ENCODE results near the gene GRIN2D.
A peak's percentile ranks its signal among the peaks of the same experiment; 100 is the strongest.

GRIN2D gene

GRCh38 chr19:48393559-48394330, at the start of gene GRIN2D:
Gene GRIN2D, plus strand, starts transcription at chr19:48393668. Its CDS starts 4,725 bp downstream, at chr19:48398393.
- DNase-seq (ENCODE audit: low read depth) = no peak

DNA sequence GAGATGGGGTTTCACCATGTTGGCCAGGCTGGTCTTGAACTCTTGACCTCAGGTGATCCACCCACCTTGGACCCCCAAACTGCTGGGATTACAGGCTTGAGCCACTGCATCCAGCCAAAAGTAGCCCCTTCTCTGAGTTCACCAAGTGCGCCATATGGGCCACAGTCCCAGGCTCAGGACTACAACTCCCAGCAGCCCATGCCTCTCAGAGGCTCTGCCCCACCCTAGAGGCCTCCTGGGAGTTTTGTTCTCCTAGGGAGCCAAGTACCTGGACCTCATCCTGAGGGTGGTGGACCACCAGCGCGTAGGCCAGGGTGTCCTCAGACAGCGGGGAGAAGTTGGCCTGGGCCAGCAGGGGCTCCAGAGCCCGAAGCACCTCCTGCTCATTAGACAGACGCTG, 48.6 kb upstream of the GRIN2D start:
- no peak for DNase-seq (ENCODE audit: low read depth)

- no peak for DNase-seq (ENCODE audit: low read depth)
These were observed 47.3 kb upstream of the GRIN2D start for GRCh38 chr19:48346191-48346590.

DNA sequence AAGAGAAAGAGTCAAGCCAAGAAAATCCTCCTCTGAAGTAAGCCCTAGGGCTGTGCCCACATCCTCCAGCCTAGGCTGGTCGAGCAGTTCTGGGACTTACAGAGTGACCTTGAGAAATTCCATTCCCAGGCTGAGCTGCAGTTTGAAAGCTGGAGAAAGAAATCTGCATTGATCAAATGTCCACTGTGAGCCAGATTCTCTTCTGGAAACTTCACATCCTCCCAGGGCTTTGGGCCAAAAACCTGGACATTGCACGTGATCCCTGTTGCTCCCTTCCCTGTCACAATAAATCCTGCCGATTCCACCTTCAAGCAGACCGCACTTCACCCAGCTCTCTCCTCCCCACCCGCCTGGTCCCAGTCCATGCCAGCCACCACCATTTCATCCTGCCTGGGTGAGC, 45.4 kb upstream of the GRIN2D start:
- DNase-seq (ENCODE audit: low read depth) = no peak

DNA sequence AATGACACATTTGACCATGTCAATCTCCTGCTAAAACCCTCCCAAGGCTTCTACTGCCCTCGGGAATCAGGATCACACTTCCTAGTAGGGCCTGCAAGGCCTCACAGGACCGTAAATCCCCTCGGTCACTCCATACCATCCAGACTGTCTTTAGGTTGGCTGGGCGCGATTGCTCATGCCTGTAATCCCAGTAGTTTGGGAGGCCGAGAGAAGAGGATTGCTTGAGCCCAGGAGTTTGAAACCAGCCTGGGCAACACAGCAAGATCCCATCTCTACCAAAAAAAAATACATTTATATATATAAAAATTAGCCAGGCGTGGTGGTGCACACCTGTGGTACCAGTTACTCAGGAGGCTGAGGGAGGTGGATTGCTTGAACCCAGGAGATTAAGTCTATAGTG, 44.7 kb upstream of the GRIN2D start:
- no peak for DNase-seq (ENCODE audit: low read depth)

DNA sequence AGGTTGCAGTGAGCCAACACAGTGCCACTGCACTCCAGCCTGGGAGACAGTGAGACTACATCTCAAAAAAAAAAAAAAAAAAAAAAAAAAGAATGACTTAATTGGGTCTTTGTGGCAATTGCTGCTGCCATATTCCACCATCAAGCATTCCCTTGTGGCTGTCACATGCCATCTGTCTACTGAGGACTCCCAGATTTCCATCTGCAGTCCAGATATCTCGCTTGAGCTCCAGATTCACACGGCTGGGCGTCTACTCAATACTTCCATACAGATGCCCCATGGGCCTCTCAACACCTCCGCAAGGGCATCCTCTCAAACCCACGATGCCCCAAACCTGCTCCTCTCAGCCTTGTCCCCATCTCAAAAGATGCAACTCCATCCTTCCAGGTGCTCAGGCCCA, 42.6 kb upstream of the GRIN2D start:
- DNase-seq (ENCODE audit: low read depth) = no peak

DNA sequence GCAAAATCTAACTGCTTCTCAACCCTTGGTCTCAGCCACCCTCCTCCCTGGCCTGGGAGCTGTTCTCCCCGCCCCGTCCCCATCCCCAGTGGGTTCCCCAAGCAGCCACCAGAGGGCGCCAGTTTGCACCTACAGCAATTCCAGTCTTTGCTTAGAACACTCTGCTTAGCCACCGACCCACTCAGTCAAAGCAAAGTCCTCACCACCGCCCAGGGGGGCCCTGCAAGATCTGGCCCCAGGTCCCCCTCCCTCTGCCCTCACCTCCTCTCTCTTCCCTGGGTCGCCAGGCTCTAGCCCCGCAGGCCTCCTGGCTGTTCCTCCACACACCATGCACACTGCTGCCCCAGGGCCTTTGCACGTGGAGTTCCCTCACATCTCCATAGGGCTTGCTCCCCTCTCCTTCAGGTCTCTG, 42.1 kb upstream of the GRIN2D start:
- no peak for DNase-seq (ENCODE audit: low read depth)

GRCh38 chr19:48353677-48354076, 39.8 kb upstream of the GRIN2D start:
- no peak for DNase-seq (ENCODE audit: low read depth)

GRCh38 chr19:48354332-48354992, 39.0 kb upstream of the GRIN2D start:
- DNase-seq (ENCODE audit: low read depth) = no peak

DNA sequence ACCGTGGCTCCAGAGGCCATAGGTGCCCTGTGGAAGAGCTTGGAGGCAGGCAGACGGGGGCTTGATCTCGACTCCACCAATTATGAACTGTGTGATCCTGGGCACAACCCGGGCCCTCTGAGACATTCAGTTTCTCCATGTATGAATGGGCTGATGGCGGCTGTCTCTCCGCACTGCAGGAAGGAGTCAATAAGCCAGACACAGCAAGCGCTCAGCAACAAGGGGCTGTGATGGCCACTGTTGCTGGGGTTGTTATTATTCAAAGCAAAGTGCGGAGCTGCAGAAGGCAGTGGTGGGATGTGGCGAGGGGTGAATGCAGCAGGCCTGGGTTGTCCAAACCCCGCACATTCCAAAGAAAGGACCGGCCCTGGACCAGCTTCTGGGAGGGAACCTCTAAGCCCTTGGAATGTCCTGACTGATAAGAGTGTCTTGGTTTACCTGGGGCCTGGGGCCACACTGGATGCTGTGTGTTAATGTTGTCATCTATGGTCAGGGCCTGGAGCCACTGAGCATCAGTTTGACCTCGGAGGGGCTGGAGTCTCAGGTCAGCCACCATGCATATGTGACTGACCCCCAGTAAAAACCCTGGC, 38.0 kb upstream of the GRIN2D start:
- DNase-seq (ENCODE audit: low read depth) = no peak

DNA sequence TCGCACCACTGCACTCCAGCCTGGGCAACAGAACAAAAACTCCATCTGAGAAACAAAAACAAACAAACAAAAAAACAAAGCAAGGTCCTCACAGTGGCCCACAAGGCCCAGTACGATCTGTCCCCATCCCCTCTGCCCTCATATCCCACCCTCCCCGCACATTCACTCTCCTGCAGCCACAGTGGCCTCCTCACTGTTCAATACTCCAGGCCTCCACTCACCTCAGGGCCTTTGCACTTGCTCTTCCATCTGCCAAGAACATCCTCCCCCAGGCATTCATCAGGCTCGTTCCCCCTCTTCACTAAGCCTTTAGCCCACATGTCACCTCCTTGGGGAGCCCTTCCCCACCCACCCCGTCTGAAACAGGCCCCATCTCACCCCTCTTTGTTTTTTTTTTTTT, 34.3 kb upstream of the GRIN2D start:
- DNase-seq (ENCODE audit: low read depth) = no peak

DNA sequence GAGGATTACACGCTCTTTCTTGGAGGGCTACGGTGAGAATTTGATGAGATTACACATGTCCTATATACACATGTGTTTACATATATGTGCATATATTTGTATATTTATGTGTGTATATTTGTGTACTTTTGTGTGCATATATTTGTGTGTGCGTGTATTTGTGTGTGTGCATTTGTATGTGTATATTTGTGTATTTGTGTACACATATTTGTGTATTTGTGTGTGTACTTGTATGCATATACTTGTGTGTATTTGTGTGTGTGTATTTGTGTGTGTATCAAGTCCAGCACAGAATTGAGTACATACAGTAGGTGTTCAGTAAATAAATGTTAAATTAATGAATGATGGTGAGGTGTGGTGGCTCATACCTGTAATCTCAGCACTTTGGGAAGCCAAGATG, 31.6 kb upstream of the GRIN2D start:
- DNase-seq (ENCODE audit: low read depth) = no peak

- DNase-seq (ENCODE audit: low read depth) = peak; percentile 84
These were observed 30.6 kb upstream of the GRIN2D start for GRCh38 chr19:48362716-48363499.

DNA sequence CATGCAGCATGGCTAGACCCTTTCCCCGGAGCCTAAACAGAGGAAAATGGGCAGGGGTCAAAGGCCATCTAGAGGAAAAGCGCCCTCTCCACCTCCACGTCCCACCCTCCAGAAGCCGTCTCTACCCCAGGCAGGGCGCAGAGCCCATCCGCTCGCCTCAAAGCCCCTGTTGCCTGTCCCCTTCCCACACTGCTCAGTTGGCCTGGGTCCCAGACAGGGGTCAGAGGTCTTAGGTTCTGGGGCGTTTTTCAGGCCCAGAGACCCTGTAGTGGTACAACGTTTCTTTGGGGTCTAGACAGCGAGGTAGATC, 30.0 kb upstream of the GRIN2D start:
- no peak for DNase-seq (ENCODE audit: low read depth)

DNA sequence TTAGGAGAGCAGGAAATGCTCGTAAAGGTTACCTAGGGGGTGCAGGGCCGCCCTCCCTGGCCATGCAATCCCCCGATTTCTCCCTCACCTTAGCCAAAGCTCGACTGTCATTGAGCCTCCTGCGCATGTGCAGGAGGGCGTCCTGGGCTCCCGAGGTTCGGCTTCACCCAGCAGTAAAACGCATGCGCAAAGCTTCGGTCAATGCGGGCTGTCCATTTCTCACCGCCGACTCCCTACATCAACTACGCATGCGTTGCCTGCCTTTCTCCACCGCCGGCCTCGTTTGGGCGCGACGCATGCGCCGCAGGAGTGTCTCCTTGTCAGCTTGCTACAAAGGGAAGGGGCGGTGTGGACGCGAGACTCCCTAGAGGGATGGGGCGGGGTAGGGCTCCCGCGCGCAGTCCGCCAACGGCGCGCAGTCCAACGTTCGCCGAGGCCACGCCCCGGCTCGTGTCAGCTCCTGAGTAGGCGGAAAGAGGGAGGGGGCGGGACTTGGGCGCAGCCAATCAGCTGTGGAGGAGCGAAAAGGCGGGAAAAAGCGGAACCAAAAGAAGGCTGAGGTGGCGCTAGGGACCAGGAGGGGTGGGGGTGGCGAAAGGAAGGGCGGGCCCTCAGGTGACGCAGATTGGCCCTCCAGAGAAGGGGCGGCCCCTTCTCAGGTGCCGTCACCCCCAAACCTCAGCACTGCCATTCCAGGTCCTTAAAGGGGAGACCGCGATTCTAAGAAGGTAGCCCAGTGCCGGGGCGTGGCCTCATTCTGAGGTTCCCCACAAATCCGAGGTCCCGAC, 29.5 kb upstream of the GRIN2D start, which contains the start of the genes SYNGR4 and TMEM143:
Gene SYNGR4, plus strand, starts transcription at position 558 of the 788 bp plus-strand sequence. CDS start 1,476 bp downstream, outside the sequence.
Gene TMEM143, minus strand, starts transcription at position 131 of the 788 bp plus-strand sequence. Its CDS starts 20 bp downstream, at position 111.
- peak; percentile 98 for DNase-seq (ENCODE audit: low read depth)

DNA sequence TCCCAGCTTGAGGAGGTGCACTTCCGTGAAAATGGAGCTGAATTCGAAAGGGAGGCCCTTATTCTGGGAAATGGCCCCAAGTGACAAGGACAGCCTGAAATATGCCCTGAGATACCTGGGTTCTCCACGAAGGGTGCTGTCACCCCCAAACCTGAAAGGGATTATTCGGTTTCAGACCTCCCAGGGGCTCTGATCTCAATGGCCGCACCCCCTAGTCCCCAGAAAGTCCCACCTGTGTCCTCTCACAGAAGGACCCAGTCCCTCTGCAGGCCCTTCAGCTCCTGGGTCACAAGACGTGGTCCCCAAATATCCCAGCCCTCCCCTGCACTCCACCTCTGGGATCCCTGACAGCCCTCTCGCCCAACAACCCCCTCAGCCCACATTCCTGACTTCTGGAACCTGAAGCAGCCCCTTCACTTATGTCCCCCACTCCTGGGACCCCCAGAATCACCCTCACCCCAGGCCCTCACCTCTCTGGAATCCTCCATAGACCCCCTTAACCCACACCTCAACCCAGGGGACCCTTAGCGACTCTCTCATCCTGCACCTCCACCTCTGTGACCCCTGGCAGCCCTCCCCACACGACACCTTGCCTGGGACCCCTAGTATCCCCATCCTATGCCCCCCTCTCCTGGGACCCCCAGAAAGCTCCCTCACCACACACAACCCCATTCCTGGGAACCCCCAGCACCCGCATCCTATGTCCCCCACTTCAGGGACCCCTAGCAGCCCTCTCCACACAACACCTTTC, 28.7 kb upstream of the GRIN2D start:
- no peak for DNase-seq (ENCODE audit: low read depth)

GRCh38 chr19:48365602-48366001, 27.9 kb upstream of the GRIN2D start:
- DNase-seq (ENCODE audit: low read depth) = no peak

DNA sequence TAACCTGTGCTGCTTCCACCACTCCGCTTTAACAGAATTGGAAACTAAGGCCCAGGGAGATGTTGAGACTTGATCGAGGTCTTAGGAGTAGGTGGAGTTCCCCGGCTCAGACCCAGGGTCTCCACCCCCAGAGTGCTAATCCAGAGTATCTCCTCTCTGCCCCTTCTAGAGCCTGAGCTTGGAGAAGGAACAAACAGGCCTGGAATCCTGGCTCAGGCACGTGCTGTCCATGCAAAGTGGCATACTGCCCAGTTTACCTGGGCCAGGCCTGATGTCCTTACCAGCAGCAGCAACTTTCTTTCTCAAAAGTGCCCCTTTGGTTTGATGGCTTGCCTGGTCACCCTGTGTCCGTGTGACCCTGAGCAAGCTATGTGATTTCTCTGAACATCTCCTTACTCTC, 25.6 kb upstream of the GRIN2D start:
- no peak for DNase-seq (ENCODE audit: low read depth)

DNA sequence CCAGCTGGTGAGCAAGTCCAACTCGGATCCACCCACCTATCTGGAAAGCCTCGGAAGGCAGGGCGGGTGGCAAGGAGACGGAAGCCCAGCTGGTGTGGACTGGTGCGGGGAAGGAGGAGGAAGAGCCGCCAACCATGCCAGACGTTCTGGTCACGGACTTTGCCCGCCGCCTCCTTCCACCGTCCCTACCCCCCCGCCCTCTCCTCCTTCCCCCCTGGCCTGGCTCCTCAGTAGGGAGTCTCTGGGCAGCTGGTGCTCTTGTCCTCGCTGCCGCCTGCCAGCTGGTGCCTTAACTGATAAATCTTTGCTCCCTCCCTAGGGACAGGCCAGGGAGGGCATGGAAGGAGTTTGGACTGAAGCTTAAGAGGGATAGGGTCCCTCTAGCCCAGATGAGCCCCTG, 24.5 kb upstream of the GRIN2D start:
- DNase-seq (ENCODE audit: low read depth) = no peak

DNA sequence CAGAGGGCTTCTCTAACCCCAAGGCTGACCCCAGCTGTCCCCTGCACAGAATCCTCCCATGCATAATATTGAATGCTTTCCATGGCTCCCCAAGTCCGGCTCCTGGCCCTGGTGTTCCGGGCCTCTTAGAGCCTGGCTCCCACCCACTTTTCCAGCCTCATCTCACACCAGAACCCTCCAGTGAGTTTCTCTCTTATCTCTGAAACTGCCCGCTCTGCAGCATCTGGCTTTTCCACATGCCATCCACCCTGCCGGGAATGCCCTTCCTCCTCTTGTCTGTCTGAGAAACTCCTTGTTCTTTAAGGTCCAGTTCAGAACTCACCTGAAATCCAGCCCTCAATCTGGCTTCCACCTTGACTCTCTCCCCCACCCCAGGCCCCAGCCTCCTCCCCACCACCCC, 22.5 kb upstream of the GRIN2D start:
- no peak for DNase-seq (ENCODE audit: low read depth)

DNA sequence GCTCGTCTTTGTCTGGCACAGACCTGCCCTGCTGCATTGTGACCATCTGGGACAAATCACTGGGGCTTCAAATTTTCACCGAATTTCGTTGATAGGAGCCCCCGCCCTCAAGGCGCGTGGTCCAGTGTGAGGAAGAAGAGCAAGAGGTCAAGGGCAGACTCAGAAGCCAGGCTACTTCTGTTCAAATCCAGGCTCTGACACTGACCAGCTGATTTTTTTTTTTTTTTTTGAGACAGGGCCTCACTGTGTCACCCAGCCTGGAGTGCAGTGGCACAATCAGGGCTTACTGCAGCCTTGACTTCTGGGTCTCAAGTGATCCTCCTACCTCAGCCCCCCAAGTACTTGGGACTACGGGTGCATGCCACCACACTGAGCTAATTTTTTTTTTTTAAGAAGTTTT, 22.1 kb upstream of the GRIN2D start:
- no peak for DNase-seq (ENCODE audit: low read depth)

Measured in HS-5 (cell line).